Measurements from ENCODE around the gene ARID1B.

DNA sequence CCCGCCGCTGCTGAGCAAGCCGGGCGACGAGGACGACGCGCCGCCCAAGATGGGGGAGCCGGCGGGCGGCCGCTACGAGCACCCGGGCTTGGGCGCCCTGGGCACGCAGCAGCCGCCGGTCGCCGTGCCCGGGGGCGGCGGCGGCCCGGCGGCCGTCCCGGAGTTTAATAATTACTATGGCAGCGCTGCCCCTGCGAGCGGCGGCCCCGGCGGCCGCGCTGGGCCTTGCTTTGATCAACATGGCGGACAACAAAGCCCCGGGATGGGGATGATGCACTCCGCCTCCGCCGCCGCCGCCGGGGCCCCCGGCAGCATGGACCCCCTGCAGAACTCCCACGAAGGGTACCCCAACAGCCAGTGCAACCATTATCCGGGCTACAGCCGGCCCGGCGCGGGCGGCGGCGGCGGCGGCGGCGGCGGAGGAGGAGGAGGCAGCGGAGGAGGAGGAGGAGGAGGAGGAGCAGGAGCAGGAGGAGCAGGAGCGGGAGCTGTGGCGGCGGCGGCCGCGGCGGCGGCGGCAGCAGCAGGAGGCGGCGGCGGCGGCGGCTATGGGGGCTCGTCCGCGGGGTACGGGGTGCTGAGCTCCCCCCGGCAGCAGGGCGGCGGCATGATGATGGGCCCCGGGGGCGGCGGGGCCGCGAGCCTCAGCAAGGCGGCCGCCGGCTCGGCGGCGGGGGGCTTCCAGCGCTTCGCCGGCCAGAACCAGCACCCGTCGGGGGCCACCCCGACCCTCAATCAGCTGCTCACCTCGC lies 1.5 kb downstream of the ARID1B start:
- TF ChIP-seq, protein P1, sequence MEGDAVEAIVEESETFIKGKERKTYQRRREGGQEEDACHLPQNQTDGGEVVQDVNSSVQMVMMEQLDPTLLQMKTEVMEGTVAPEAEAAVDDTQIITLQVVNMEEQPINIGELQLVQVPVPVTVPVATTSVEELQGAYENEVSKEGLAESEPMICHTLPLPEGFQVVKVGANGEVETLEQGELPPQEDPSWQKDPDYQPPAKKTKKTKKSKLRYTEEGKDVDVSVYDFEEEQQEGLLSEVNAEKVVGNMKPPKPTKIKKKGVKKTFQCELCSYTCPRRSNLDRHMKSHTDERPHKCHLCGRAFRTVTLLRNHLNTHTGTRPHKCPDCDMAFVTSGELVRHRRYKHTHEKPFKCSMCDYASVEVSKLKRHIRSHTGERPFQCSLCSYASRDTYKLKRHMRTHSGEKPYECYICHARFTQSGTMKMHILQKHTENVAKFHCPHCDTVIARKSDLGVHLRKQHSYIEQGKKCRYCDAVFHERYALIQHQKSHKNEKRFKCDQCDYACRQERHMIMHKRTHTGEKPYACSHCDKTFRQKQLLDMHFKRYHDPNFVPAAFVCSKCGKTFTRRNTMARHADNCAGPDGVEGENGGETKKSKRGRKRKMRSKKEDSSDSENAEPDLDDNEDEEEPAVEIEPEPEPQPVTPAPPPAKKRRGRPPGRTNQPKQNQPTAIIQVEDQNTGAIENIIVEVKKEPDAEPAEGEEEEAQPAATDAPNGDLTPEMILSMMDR (conservative IDR thresholded peaks at IDR 0.05): no peak
- TF ChIP-seq ZFX (IDR thresholded peaks at IDR 0.05): peak; percentile 81
